GM19463 (cell line): ENCODE data around the gene LMX1A.
A peak's percentile ranks its signal among the peaks of the same experiment; 100 is the strongest.

Source experiments
- ATAC-seq: cut with Tn5 transposase; IDR thresholded peaks from one replicate; pipeline ENCODE4 v1.9.1; 2021; ENCODE audit warnings: mild to moderate bottlenecking, moderate library complexity; ENCODE audit not compliant: unreplicated experiment

LMX1A gene

GRCh38 chr1:165369255-165369848 is 12.8 kb upstream of the LMX1A start:
- peak; percentile 74 for ATAC-seq

- ATAC-seq = peak; percentile 61
Measured at GRCh38 chr1:165367375-165367993, 11.0 kb upstream of the LMX1A start.

DNA sequence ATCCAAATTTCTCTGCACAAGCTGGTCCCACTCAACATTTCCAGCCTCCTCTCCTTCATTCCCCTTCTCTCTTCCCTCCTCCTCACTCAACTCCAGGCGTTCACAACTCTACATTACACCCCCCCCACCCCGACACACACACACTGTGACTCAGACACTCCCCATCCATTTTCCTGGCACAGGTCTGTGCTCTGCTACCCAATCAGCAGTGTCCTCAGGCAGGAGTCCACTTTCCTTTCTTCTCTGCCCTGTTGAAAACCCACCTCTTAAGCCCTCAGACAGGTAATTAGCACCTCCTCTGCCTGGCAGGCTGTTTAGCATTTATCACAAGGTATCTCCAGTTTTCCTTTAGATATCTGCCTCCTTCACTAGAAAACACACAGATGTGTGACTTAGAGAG is 8.8 kb upstream of the LMX1A start:
- no peak for ATAC-seq

- no peak for ATAC-seq
Measured at GRCh38 chr1:165364568-165365133, 8.1 kb upstream of the LMX1A start.

GRCh38 chr1:165356876-165357275 is 361 bp upstream of the LMX1A start:
- ATAC-seq = no peak

GRCh38 chr1:165355139-165355976 is 1.2 kb downstream of the LMX1A start:
- no peak for ATAC-seq

DNA sequence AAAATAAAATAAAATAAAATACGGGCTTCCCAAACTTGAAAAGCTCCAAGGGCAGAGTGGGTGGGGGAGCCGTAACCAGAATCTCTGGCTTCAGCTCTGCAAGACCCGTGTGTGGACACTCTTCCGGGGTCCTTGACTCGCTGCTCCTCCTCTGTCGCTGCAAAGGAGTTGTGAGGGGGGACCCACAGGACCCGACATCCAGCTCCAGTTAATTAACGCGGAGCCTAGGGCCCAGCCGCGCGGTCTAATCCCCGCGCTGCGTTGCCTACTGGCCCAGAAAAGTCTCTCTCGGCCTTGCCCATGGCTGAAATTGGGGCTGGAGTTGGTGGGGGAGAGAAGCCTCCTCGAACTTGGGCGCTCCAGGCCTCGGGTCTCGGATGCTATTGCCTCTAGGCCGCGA is 1.8 kb downstream of the LMX1A start:
- ATAC-seq = no peak

DNA sequence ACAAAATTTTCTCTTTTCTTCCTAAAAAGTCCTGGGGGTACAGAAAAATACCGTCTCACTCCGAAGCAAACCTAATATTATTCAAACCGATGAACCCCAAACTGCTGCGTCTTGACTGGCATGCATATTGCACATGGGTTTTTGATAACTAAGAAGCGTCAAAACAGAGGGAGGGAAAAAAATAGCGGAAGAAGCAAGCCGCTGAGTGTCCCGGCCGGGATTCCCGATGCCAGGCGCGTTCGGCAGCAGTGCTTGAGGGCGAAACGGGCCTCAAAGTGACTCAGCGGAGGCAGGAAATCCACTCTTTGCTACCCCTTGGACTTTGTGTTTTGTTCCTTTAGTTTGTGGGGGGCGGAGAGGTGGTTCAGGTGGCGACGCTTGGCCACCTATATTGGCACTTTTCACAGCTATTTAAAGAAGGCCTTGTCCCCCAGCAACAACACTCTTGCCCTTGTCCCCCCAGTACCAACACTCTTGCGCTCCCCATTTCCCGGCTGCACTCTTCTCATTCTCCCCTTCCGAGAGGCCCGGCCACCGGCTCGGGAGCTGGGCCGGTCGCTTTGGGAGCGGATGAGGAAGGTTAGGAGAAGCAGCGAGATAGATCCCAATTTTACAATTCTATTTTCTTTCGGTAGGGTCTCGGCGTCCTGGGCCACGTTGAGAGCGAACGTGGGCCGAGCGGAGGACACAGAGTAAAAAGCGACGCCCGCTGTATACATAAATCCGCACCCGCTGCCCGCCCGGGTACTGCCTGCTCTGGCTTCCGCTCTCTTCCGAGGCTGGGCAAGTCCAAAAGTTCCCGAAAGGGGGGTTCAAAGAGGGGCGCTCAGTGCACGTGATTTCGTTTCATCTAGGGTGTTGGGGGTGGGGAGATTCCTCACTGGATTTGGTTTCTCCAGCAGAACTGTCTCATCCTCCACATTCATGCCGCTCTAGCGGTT is 2.5 kb downstream of the LMX1A start:
- no peak for ATAC-seq

DNA sequence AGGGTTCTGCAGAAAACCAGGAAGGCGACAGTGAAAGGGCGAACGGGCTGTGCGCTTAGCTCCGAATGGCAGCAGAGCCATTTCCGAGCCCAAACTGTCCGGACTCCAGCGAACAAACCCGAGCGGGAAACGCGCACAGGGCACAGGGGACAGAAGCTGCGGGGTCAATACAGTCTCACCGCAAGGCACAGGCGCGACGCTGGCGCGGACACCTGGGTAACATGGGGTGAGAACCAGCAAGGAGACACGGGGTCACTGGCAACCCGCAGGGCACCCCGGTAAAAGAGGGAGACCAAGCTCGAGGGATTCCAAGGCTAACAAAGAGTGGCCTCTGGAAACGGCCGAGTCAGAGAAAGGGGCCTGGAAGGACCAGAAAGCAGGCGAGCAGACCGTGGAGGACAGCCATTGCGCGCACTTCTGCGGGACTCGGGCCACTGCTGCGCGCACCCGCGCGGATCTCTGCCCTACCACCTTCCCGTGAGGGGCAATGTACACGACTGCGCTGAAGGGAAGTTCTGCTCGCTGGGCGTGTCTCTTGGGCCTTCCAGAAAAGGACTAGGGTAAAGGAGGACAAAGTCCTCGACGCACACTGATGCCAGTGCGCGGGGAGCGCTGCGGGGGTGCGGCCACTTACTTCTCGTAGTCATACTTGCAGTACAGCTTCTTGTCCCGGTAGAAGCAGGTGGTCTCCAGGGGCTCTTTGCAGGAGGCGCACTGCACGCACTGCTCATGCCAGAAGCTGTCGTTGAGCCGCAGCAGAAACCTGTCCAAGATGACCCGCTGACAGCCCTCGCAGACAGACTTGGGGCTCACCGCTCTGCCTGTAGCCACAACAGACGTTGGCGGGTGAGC is 3.8 kb downstream of the LMX1A start:
- no peak for ATAC-seq

DNA sequence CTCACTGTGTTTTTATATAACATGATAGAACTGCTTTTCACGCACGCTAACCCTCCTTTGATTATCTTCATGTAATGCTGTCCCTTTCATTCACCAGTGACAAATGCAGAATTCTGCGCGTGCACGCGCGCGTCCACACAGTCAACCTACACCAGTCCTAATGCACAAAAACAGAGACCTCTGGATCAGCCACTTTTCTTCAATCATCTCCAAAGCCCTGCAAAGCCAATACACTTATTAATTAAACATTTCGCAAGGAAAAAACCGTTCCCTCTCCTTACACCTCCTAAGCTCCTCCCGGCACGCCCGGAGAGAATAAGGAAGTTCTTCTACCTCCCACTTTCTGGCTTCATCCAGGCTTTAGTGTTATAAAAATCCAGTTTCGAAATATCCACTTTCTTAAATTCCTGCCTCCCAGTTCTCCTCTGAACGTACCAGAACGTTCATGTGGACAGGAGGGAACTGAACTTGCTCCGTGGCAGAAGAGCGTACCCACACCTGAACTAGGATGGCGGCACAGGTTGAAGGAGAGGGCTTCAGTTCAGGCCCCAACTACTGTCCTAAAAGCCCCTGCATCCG is 4.6 kb downstream of the LMX1A start:
- no peak for ATAC-seq

DNA sequence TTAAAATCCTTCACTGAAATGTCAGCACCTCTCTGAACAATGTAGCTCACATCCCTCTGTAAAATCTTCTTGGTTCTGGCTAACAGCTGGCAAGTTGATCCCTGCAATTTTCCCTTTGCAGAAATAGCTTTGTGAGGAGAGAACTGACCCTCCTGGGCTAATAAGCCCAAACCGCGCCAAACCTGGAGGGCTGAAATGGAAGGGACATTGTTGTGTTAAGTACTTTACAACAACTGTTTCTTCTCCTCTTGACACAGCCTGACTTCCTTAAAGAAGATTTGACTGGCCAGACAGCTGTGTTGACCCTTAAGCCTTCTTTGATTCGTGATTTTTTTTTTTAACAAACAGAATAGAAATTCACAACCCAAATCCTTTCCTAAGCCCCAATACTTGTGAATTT is 5.7 kb downstream of the LMX1A start:
- ATAC-seq = no peak

DNA sequence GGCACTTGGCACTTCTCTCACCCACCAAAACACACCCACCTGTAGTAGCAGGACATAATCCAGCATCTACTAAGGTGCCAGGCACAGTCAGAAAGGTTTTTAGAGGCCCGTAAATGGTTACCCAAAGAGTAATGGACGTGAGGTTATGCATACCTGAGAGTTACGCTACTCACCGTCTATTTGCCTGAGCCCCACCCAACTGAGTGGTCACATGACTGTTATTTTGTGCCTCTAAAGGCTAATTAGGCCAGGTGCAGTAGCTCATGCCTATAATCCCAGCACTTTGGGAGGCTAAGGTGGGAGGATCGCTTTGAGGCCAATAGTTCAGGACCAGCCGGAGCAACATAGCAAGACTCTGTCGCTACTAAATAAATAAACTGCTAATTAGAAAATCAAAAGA is 11.0 kb downstream of the LMX1A start:
- ATAC-seq = no peak

DNA sequence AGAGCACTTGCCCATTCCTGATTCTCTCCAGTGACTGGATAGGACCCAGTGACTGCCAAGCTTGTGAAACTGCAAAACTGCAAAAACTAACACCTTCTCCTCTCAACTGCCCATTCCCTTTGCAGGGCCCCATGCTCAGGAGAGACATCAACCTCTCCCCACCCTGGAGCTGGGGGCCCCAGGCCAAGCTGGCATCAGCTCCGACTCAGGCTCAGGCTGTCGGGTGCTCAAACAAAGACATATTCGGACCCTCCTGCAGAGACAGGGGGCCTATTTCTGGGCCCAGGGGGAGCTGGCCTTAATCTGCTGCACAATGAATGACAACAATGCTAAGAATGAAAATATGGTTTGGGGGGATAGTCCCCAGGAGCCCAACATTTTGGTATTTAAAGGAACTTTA is 11.8 kb downstream of the LMX1A start:
- ATAC-seq = no peak

- ATAC-seq = no peak
Measured at GRCh38 chr1:165344198-165344597, 12.3 kb downstream of the LMX1A start.

GRCh38 chr1:165342587-165342986 is 13.9 kb downstream of the LMX1A start:
- ATAC-seq = no peak

DNA sequence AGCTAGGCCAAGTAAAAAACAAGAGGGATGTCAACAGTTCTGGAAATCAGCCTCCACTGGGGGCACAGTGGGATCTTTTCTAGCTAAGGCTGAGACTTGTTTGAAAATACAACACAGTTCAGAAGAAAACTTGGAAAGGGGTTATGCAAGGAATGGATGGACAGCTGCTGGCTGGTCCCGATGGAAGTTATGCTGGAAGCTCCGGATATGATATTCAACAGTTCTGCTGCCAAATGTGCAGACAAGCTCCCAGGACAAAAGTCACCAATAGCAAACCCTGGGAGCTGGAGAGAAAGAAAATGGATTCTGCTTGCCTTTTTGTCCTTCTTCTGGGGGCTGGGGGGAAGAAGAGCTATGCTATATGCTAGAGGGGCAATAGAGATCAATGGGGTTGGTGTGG is 14.3 kb downstream of the LMX1A start:
- ATAC-seq = no peak

- no peak for ATAC-seq
Measured at GRCh38 chr1:165339164-165339563, 17.4 kb downstream of the LMX1A start.

DNA sequence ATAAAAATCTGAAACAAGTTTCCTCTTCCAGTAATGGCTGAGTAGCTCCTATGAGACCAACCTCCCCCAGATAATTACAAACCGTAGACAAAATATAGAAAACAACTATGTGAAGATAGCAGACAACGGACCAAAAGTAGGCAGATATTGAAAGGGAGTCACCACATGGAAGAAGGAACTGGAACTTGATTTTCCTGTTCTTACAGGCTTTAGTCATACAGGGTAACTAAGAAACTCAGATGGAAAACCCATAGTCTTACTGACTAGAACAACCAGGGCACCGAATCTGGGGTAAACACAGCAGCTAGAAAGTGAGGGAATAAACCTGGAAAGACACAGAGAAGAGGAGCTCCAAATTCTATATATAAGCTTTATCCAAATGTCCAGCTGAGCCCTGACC is 26.0 kb downstream of the LMX1A start:
- no peak for ATAC-seq

GRCh38 chr1:165329104-165329503 is 27.4 kb downstream of the LMX1A start:
- no peak for ATAC-seq
